PC-9 (cell line): ENCODE data around the gene CDC42BPB. TPM values are rescaled to one million over a fixed set of nuclear protein-coding genes. Genes with fewer than 3 reads are reported as not detected.

Source experiments
- BruUV-seq: library from RNA; stranded (reverse); fragments of 400-500 nt; replicated peaks from 2 replicates; lab custom pipeline; 2021; lab: Mats Ljungman, UMichigan
- CTCF ChIA-PET: fragments of 300-600 bp; sonication (Branson Sonifier 250); formaldehyde crosslinking; loops from one replicate; lab custom pipeline; 2022; ENCODE audit warnings: antibody characterized with exemption; lab: Charles Lee
- POLR2A ChIA-PET: fragments of 300-600 bp; sonication (Branson Sonifier 250); formaldehyde crosslinking; loops from one replicate; lab custom pipeline; 2022; ENCODE audit warnings: antibody characterized with exemption; ENCODE audit not compliant: unreplicated experiment; lab: Charles Lee
- DNase-seq, 2 experiments: peaks; one replicate each; pipeline versions ENCODE4 v3.0.0 to v3.0.0-alpha.2; 2015 to 2022; ENCODE audit warnings: mixed read lengths in 1 of 2
- H2AFZ ChIP-seq: fragments of 200-600 bp; sonication (generic); 2 replicates; pipeline ENCODE4 v1.8.1; 2017; ENCODE audit warnings: antibody characterized with exemption
- H3F3A ChIP-seq: fragments of 200-600 bp; sonication (generic); 2 replicates; pipeline ENCODE4 v1.8.1; 2017; ENCODE audit warnings: antibody characterized with exemption, mild to moderate bottlenecking, low read depth; ENCODE audit not compliant: insufficient read depth
- H3K27ac ChIP-seq: fragments of 200-600 bp; sonication (generic); 2 replicates; pipeline ENCODE4 v1.6.1; 2016; ENCODE audit warnings: mixed run types
- H3K27me3 ChIP-seq: fragments of 200-600 bp; sonication (generic); 2 replicates; pipeline ENCODE4 v1.6.1; 2016; ENCODE audit warnings: low read depth, mixed run types; ENCODE audit not compliant: insufficient read depth
- H3K36me3 ChIP-seq: fragments of 200-600 bp; sonication (generic); 2 replicates; pipeline ENCODE4 v1.6.1; 2016; ENCODE audit warnings: low read depth, mixed run types
- H3K4me1 ChIP-seq: fragments of 200-600 bp; sonication (generic); replicated peaks from 2 replicates; pipeline ENCODE4 v1.6.1; 2016; ENCODE audit warnings: mixed run types; ENCODE audit not compliant: insufficient read depth
- H3K4me2 ChIP-seq: fragments of 200-600 bp; sonication (generic); 2 replicates; pipeline ENCODE4 v1.6.1; 2017; ENCODE audit warnings: mixed run types
- H3K4me3 ChIP-seq: fragments of 200-600 bp; sonication (generic); 2 replicates; pipeline ENCODE4 v1.6.1; 2016; ENCODE audit warnings: mixed run types
- H3K79me2 ChIP-seq: fragments of 200-600 bp; sonication (generic); 2 replicates; pipeline ENCODE4 v1.6.1; 2017; ENCODE audit warnings: low read depth, mixed run types
- H3K9me2 ChIP-seq: fragments of 200-600 bp; sonication (generic); 2 replicates; pipeline ENCODE4 v1.8.1; 2017; ENCODE audit warnings: mild to moderate bottlenecking; ENCODE audit not compliant: insufficient read depth
- H3K9me3 ChIP-seq: fragments of 200-600 bp; sonication (generic); 2 replicates; pipeline ENCODE4 v1.8.1; 2016; ENCODE audit warnings: low read depth; ENCODE audit not compliant: insufficient read depth
- H4K20me1 ChIP-seq: fragments of 200-600 bp; sonication (generic); 2 replicates; pipeline ENCODE4 v1.8.1; 2017; ENCODE audit not compliant: insufficient read depth
- CTCF ChIP-seq: fragments of 200-600 bp; sonication (generic); conservative IDR thresholded peaks from 2 replicates; pipeline ENCODE4 v1.6.1; 2017; ENCODE audit warnings: mixed run types, antibody characterized with exemption, mild to moderate bottlenecking, moderate library complexity
- EZH2 ChIP-seq: fragments of 200-600 bp; sonication (generic); IDR thresholded peaks from 2 replicates; pipeline ENCODE4 v1.8.0; 2017; ENCODE audit warnings: antibody characterized with exemption, low read depth
- intact Hi-C: fragments of 100-400 bp; cut with micrococcal nuclease; formaldehyde crosslinking; loops from one replicate; pipeline ENCODE4 v1.10.0; 2022; ENCODE audit not compliant: unreplicated experiment
- total RNA-seq: library from RNA; stranded (reverse); gene quantifications from 2 replicates; pipeline ENCODE4 v1.2.3, GENCODE V29; 2021

The CDC42BPB gene
- total RNA-seq, 1 experiment from 2014 or later = 203 TPM

GRCh38 chr14:102969060-102969791 lies 88.1 kb downstream of the CDC42BPB start:
- Histone ChIP-seq H3K27ac (no peak overlapping the region), H3K4me1 (no peaks in the 10 kb centered on the region), H2AFZ (no peak overlapping the region), H3K4me3 (no peak overlapping the region), H4K20me1 (peaks cover 6% of the 10 kb centered on the region; the same call in 1 of the 2 replicates), H3K27me3 (no peaks in the 10 kb centered on the region), H3K4me2 (no peak overlapping the region), H3F3A (peaks cover 31% of the 10 kb centered on the region), H3K79me2 (no peaks in the 10 kb centered on the region), H3K9me3 (no peaks in the 10 kb centered on the region), H3K36me3 (peaks cover 71% of the 10 kb centered on the region), H3K9me2 (no peaks in the 10 kb centered on the region)
- TF ChIP-seq EZH2 = no peak
- TF ChIP-seq CTCF = no peak
- ChIA-PET CTCF (no interaction called here), POLR2A (no interaction called here)
- BruUV-seq = no TSS peak
- intact Hi-C loops = no loop called here
- no peak for DNase-seq

GRCh38 chr14:102968306-102968705 lies 89.0 kb downstream of the CDC42BPB start:
- TF ChIP-seq CTCF = no peak
- TF ChIP-seq EZH2 = no peak
- Histone ChIP-seq H3K79me2 (no peaks in the 10 kb centered on the region), H2AFZ (no peak overlapping the region), H3K9me3 (no peaks in the 10 kb centered on the region), H3K4me1 (no peaks in the 10 kb centered on the region), H4K20me1 (peaks cover 6% of the 10 kb centered on the region; the same call in 1 of the 2 replicates), H3K27me3 (no peaks in the 10 kb centered on the region), H3K27ac (no peak overlapping the region), H3K4me3 (no peak overlapping the region), H3F3A (peaks cover 27% of the 10 kb centered on the region), H3K4me2 (no peak overlapping the region), H3K9me2 (no peaks in the 10 kb centered on the region), H3K36me3 (peaks cover 77% of the 10 kb centered on the region)
- intact Hi-C loops = no loop called here
- ChIA-PET POLR2A (no interaction called here), CTCF (interaction anchor here (0.6 kb wide), 2 partner anchors 70 to 256 kb away, joined by 3 to 6 read pairs; no protein-coding TSS in a partner anchor)
- BruUV-seq = no TSS peak
- no peak for DNase-seq

GRCh38 chr14:102967506-102967795 lies 89.9 kb downstream of the CDC42BPB start:
- Histone ChIP-seq H3K4me3 (no peak overlapping the region), H3K9me2 (no peaks in the 10 kb centered on the region), H4K20me1 (peaks cover 6% of the 10 kb centered on the region; the same call in 1 of the 2 replicates), H3K9me3 (no peaks in the 10 kb centered on the region), H3K4me2 (no peak overlapping the region), H3F3A (peaks cover 24% of the 10 kb centered on the region), H2AFZ (no peak overlapping the region), H3K27ac (no peak overlapping the region), H3K4me1 (no peaks in the 10 kb centered on the region), H3K27me3 (no peaks in the 10 kb centered on the region), H3K79me2 (no peaks in the 10 kb centered on the region), H3K36me3 (peaks cover 82% of the 10 kb centered on the region)
- POLR2A ChIA-PET = no interaction called here
- intact Hi-C loops = no loop called here
- no peak for TF ChIP-seq EZH2
- no peak for TF ChIP-seq CTCF
- BruUV-seq = no TSS peak
- CTCF ChIA-PET = no interaction called here
- no peak for DNase-seq
